ELF-1 (cell line): ENCODE results near the gene PRDM4.
A peak's percentile ranks its signal among the peaks of the same experiment; 100 is the strongest.
"Not testable (repeated sequence)": the region's sequence is repeated elsewhere in the genome, so short reads cannot be mapped to it uniquely, and the experiment has no call there.

Source experiments
- DNase-seq: peaks from one replicate; pipeline ENCODE4 v3.0.0-alpha.2; 2016; ENCODE audit warnings: low read depth, low spot score

The PRDM4 gene

DNA sequence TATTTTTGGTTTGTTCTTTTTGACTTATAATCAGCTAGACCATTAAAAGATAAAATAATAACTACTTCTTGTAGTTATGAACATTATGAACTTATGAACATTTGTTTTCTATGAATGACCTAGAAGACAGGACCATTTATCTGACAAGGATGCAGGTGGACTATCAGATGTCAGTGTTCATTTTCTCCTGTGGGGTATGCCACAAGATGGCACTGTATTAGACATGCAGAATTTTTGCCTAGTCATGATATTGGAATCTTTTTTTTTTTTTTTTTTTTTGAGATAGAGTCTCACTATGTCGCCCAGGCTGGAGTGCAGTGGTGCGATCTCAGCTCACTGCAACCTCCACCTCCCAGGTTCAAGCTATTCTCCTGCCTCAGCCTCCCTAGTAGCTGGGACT lies 65.2 kb downstream of the PRDM4 start:
- DNase-seq: not testable (repeated sequence)

DNA sequence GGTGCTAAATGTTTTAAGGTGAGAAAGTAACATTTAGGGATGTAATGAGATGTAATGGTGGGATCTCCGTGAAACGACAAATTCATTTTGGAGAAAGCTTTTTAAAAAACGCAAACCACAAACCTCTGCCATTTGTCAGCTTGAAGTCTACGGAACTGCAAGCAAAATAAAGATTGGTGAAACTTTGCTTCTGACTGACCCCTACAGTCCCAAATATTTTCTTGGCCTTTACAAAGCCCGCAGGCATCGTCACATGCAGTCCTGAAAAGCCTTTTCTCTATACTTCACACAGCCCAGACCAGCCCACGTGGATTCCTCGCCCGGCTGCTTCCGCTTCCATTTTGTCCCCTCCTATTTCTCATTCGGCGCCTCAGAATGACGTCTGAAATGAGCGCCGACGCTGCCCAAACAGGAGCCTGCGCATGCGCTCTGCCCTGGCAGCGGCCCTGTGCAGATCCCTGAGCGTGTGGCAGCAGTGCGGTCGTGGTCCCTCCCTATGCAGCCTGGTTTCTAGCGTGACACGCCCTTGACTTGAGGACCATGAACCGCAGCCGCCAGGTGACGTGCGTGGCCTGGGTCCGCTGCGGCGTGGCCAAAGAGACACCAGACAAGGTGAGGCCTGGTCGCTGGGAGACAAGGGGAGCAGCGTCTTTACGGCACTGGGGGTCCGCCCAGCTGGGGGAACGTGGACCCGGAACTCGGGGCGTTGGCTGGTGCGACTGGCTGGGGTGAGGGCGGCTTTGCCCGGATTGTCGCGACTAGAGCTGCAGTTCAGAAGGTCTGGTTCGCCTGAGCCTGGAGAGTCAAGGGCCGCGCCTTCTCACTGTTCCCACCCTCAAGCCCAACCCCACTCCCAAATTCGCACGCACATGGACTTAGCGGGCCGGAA lies 75.3 kb downstream of the PRDM4 start, which contains the start of gene PWP1:
Gene PWP1, plus strand, starts transcription at position 440 of the 889 bp plus-strand sequence. Its CDS starts 101 bp downstream, at position 541.
- peak; percentile 98 for DNase-seq

DNA sequence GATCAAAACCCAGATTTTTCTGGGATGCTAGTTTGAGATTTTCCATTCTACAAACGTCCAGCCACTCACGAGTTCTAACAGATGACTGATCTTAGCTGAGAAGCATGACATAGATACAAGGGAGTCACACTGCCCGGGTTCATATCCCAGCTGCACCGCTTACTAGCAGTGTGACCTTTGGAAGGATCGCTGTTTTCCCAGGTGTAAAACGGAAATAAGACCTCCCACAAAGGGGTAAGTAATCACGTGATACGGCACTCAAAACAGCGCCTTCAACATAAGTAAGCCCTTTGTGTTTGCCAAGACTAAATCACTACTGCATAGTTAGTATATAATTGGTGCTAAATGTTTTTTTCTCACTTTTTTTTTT lies 76.0 kb downstream of the PRDM4 start:
- peak; percentile 58 for DNase-seq

DNA sequence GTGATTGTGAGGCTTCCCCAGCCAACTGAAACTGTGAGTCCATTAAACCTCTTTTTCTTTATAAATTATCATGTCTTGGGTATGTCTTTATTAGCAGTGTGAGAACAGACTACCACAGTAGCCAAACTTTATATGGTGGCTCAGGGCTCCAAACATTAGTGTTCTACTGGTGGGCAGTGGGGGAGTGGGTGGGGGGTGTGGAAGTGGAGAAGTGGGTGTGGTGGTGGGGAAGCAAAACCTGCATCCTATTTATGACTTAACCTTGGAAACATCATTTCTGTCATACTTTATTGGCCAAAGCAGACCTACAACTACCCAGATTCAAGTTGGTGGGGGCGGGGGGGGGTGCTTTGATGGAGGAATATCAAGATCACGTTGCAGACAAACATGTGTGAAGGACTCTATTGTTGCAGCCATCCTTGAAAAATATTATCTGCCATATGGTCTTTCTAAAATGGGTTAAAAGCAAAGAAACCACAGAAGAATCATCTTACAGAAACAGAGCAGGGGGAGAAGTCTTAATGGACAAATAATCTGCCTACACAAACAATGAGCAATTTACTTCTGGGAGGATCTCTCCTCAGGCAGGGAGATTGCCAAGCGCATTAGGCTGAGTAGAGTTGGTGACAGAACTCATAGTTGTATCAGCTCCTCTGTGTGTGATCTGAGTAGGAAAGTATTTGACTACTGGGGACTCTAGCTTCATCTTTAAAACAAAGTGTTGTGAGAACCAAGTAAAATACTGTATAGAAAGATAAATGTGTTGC lies 76.7 kb downstream of the PRDM4 start:
- DNase-seq: no peak
